Fibroblast of peridontal ligament (primary cell): Measurements from ENCODE around the gene FGF12.

ENCODE experiments used
- DNase-seq: peaks from one replicate; pipeline ENCODE4 v3.0.0-alpha.2; 2010; ENCODE audit errors: extremely low read depth

The FGF12 gene

DNA sequence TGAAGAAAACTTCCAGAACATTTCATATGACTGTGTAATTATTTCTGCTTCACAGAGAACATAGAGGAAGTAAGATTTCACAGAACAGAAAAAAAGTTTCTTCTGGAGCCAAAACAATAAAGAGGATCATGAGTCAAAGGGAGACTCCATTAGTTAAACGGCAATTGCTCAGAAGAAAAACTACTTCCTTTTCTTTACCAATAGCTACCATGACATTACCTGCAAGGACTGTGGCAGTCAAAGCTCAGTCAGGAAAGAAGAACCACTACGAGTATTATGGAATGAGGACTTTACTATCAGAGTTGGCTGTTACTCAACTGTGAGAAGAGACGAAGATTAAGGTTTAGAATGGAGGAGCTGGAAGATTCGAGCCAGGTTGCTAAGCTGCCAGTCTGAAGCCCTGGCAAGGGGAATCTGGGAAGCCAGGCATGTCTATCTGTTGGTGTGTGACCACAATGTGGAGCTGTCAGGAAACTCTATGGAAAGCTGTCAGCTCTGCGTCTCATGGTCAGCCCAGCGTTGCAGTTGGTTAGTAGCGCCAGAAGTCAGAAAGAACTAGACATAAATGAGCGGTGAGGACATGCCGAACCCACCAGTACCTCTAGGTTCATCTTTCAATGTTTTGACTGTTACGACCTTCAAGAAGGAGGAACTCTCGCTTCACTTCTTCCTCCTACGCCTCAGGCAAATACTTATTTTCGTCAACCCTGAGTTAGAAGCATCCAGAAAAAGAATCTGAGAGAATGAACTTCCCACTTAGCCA lies 604.3 kb downstream of the FGF12 start:
- no peak for DNase-seq

DNA sequence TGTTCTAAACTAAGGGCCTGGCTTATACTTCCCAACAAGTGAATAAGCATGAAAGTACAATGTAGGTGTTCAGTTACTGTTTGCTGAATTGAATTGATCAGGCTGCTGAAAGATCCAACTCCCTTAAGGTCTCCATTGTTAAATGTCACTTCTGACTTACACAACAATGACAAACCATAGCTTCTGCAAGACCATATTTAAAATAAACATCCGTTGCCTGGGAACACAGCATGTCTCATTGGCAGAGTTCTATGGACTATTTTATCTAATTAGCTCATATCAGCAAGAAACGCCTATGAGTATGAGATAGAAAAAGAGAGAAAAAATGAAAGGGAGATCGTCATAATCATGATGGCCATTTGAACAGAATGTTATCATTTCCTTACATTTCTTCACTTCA lies 605.4 kb downstream of the FGF12 start:
- no peak for DNase-seq

DNA sequence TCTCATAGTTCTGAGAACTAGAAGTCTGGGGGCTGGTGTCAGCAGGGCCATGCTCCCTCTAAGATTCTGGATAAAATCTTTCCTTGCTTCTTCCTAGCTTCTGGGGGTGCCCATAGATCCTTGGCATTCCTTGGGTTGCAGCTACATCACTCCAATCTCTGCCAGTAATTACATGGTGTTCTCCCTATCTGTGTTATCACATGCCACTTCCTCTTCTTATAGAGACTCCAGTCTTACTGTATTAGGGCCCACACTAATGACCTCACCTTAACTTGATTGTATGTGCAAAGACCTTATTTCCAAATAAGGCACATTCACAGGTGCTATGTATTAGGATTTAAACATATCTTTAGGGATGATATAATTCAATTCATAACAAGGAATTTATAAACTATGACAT lies 618.5 kb downstream of the FGF12 start:
- no peak for DNase-seq

DNA sequence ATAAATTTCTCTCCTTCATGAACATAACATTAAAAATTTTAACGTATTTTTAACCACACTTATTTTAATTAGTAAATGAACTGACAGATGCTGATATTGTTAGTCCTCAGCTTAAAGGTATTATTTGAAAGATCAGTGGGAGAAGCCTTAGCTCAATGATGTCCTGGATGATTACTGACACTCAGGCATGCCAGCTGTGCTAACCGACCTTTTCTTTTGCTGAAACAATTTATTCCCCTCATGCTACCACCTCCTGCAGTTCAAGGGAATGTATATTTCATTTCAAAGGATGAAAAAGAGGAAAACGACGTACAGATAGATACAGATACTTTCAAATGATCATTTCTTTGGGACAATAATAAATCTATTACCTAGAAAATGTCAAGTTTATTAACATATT lies 620.8 kb downstream of the FGF12 start:
- no peak for DNase-seq

DNA sequence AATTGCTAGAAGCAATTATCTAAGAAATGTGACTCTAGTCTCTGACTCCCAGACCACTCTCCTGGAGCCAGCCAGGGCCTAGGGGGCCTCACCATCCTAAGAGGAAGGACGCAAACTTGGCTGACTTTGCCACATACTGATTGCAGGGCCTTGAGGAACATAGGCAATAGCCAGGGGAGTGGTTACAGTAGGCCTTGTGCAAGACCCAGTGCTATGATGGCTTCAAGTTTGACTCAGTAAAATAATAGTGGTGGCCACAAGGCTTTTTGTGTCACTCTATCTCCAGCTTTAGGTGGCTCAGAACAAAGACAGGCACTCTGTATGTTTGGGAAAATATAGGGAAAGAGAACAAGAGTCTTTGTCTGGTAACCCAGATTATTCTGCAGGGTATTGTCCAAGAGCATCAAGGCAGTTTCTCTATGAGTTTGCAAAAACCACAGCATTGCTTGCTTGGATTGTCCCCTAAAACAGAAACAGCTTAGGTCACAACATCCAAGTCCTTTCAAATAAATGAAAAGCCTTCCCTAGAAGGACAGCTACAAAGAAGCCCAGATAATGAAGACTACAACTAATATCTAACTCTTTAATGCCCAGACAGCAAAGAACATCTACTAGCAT lies 634.8 kb downstream of the FGF12 start:
- DNase-seq, result peak; percentile 10

DNA sequence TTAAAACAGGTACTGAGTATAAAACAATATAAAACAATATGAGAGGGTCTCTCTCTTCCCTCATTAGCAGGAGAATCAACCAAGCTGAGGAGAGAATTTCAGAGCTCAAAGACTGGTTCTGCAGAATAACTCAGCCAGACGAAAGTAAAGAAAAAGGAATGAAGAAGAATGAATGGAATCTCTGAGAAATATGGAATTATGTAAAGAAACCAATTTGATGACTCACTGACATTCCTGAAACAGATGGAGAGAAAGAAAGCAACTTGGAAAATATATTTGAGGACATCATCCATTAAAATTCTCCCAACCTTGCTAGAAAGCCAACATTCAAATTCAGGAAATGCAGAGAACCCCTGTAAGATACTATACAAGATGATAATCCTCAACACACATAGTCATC lies 635.5 kb downstream of the FGF12 start:
- peak; percentile 56 for DNase-seq

DNA sequence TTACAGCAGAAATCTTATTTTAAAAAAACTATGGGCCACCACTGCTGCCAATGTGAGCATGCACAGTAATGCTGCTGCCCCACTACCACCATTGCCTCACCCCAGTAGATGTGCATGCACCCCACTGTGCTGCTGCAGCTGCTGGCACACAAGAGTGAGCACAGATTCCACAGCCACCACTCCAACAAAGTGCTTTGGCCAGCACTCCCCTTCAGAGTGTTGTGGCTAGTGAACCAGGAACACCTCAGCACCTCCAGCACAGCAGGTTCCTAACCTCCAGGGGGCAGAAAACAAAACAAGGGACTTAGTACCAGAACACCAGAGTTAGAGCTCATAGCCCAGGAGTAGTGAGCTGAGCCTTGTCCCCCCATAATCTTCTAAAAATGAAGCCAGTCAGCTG lies 636.8 kb downstream of the FGF12 start:
- DNase-seq, result no peak
